K562 (cell line): ENCODE data around the gene OR6K2. TPM values are rescaled to one million over a fixed set of nuclear protein-coding genes. Genes with fewer than 3 reads are reported as not detected.
"Not testable (repeated sequence)": the region's sequence is repeated elsewhere in the genome, so short reads cannot be mapped to it uniquely, and the experiment has no call there.

Source experiments
- ATAC-seq: fragments of 200-7000 bp; cut with Tn5 transposase; 3 replicates; pipeline ENCODE4 v1.9.1; 2020; ENCODE audit warnings: moderate library complexity
- BruUV-seq: library from RNA; stranded (reverse); fragments of 400-500 nt; replicated peaks from 2 replicates; lab custom pipeline; 2021; lab: Mats Ljungman, UMichigan
- CTCF ChIA-PET: fragments of 300-600 bp; formaldehyde crosslinking; extraction: SDS; loops from one replicate; lab custom pipeline; 2021; ENCODE audit warnings: low intra/inter-chr PET ratio; lab: Yijun Ruan, JAX
- POLR2A ChIA-PET: fragments of 300-600, 350-650 bp; sonication (Branson Sonifier 250); formaldehyde crosslinking; extraction: SDS; loops from one replicate; lab custom pipeline; 2021; ENCODE audit warnings: antibody characterized with exemption, inconsistent platforms; lab: Yijun Ruan, JAX
- DNase-seq, 4 experiments: peaks; one replicate each; pipeline versions ENCODE4 v3.0.0 to v3.0.0-alpha.2; 2011 to 2018; ENCODE audit warnings: low spot score in 3 of 4, mixed read lengths in 3 of 4; ENCODE audit errors: extremely low read depth in 1 of 4
- FAIRE-seq: peaks from 2 replicates; lab custom pipeline; 2011; peaks lifted over from hg19 to GRCh38; lab: Jason Lieb, UNC
- H2AFZ ChIP-seq: 2 replicates; pipeline ENCODE4 v1.6.0; 2011; ENCODE audit warnings: low read depth, low read length, control low read depth, inconsistent platforms
- H3K27ac ChIP-seq: fragments of 200-600 bp; 3 replicates; pipeline ENCODE4 v1.8.0; 2011; ENCODE audit warnings: low read depth, mild to moderate bottlenecking, control low read depth, inconsistent platforms, low read length, moderate library complexity, mixed read lengths; ENCODE audit errors: extremely low read depth
- H3K27me3 ChIP-seq, 2 experiments: fragments of 300-600 bp in 1 of 2; 2 replicates in 1 of 2; 3 replicates in 1 of 2; pipeline versions ENCODE4 v1.6.0 to v1.8.0; 2011; ENCODE audit warnings: inconsistent platforms in 2 of 2, low read length in 2 of 2, mild to moderate bottlenecking in 1 of 2, mixed read lengths in 1 of 2, moderate library complexity in 1 of 2; ENCODE audit not compliant: control insufficient read depth in 2 of 2, insufficient read depth in 2 of 2
- H3K36me3 ChIP-seq: fragments of 300-600 bp; 3 replicates; pipeline ENCODE4 v1.8.0; 2011; ENCODE audit warnings: mild to moderate bottlenecking, low read length, inconsistent platforms; ENCODE audit not compliant: control insufficient read depth, insufficient read depth
- H3K4me1 ChIP-seq, 2 experiments: fragments of 200-600 bp in 1 of 2; replicated peaks in 1 of 2; 2 replicates in 1 of 2; 3 replicates in 1 of 2; pipeline versions ENCODE4 v1.5.1 to v1.8.0; 2011; ENCODE audit warnings: inconsistent platforms in 2 of 2, low read length in 2 of 2, mild to moderate bottlenecking in 1 of 2, mixed read lengths in 1 of 2, moderate library complexity in 1 of 2; ENCODE audit not compliant: control insufficient read depth in 2 of 2, insufficient read depth in 2 of 2
- H3K4me2 ChIP-seq: 2 replicates; pipeline ENCODE4 v1.6.1; 2011; ENCODE audit warnings: low read length, control low read depth, inconsistent platforms, mixed read lengths; ENCODE audit not compliant: insufficient read depth
- H3K4me3 ChIP-seq: fragments of 200-600 bp; sonication (generic), shearing (Covaris generic); 2 replicates; pipeline ENCODE4 v1.5.1; 2016; ENCODE audit warnings: control low read depth, inconsistent platforms
- H3K79me2 ChIP-seq: fragments of 200-600 bp; 3 replicates; pipeline ENCODE4 v1.8.0; 2011; ENCODE audit warnings: low read length, inconsistent platforms; ENCODE audit not compliant: control insufficient read depth, insufficient read depth
- H3K9ac ChIP-seq, 2 experiments: 2 replicates each; pipeline versions ENCODE4 v1.6.0 to v1.6.1; 2011; ENCODE audit warnings: low read depth in 2 of 2, low read length in 2 of 2, control low read depth in 1 of 2, inconsistent platforms in 1 of 2, mild to moderate bottlenecking in 1 of 2, mixed read lengths in 1 of 2; ENCODE audit not compliant: insufficient read depth in 1 of 2
- H3K9me1 ChIP-seq: one replicate; pipeline ENCODE4 v1.6.0; 2011; ENCODE audit warnings: inconsistent platforms, mild to moderate bottlenecking, low read length, moderate library complexity; ENCODE audit not compliant: control insufficient read depth, insufficient read depth
- H3K9me3 ChIP-seq: replicated peaks from 2 replicates; pipeline ENCODE4 v1.5.1; 2011; ENCODE audit warnings: low read depth, low read length, inconsistent platforms; ENCODE audit not compliant: control insufficient read depth, insufficient read depth
- H4K20me1 ChIP-seq: replicated peaks from 2 replicates; pipeline ENCODE4 v1.6.1; 2011; ENCODE audit warnings: low read length, inconsistent platforms, mixed read lengths; ENCODE audit not compliant: control insufficient read depth, insufficient read depth
- ADNP ChIP-seq: fragments of 200-800 bp; sonication (Bioruptor generic); IDR thresholded peaks from 2 replicates; pipeline ENCODE4 v1.6.1; 2016; ENCODE audit warnings: missing genetic modification characterization, missing compliant biosample characterization
- BCOR ChIP-seq: fragments of 450-650 bp; IDR thresholded peaks from 2 replicates; pipeline ENCODE4 v1.6.1; 2016
- HDAC1 ChIP-seq, 2 experiments: fragments of 450-650 bp; IDR thresholded peaks; 2 replicates each; pipeline ENCODE4 v1.6.1; 2016 to 2017; ENCODE audit warnings: inconsistent platforms in 1 of 2, mild to moderate bottlenecking in 1 of 2, moderate library complexity in 1 of 2
- HDAC2 ChIP-seq: fragments of 450-650 bp; IDR thresholded peaks from 2 replicates; pipeline ENCODE4 v1.6.1; 2016; ENCODE audit warnings: mild to moderate bottlenecking
- KDM1A ChIP-seq, 2 experiments: fragments of 450-650 bp; IDR thresholded peaks; 2 replicates each; pipeline ENCODE4 v1.6.1; 2016; ENCODE audit warnings: mild to moderate bottlenecking in 2 of 2
- ZNF146 ChIP-seq: IDR thresholded peaks from one replicate; pipeline ENCODE4 v1.6.1; 2018; ENCODE audit warnings: missing compliant biosample characterization; ENCODE audit not compliant: unreplicated experiment
- WGBS: fragments of 100-300 bp; shearing (Covaris generic); methylation state at CpG from one replicate; pipeline ENCODE4 v1.1.6; 2016; ENCODE audit warnings: low coverage, mixed read lengths; ENCODE audit not compliant: insufficient coverage; ENCODE audit errors: missing lambda C conversion rate; 5-methylcytosine and 5-hydroxymethylcytosine counted together
- in situ Hi-C: fragments of 300-500 bp; cut with MboI; formaldehyde crosslinking; loops from 4 replicates; pipeline ENCODE4 v1.15.0; 2018; ENCODE audit warnings: inconsistent platforms, mixed read lengths
- intact Hi-C: fragments of 100-400 bp; cut with micrococcal nuclease; formaldehyde crosslinking; loops from 2 replicates; pipeline ENCODE4 v1.14.2; 2022
- polyA plus RNA-seq, 8 experiments: library from polyadenylated mRNA; depleted of rRNA in 4 of 8; stranded (reverse) in 5 of 8; unstranded in 3 of 8; fragments of >200 nt; fragmentation: Nextera tagmentation in 2 of 8; fragmentation: Illumina TruSeq in 1 of 8; extraction: Ambion mirVana in 2 of 8; extraction: Trizol in 1 of 8; gene quantifications; 2 replicates each; pipeline versions ENCODE4 v1.2.1 to v1.2.3, GENCODE V29; 2011 to 2014; ENCODE audit warnings: inconsistent platforms in 1 of 8, missing spikeins in 1 of 8
- total RNA-seq, 7 experiments: library from RNA; depleted of rRNA in 6 of 7; stranded (reverse); fragments of >200 nt in 6 of 7; fragmentation: Illumina TruSeq in 2 of 7; extraction: Trizol in 2 of 7; gene quantifications; 2 replicates each; pipeline versions ENCODE4 v1.2.1 to v1.2.3, GENCODE V29; 2011 to 2021; ENCODE audit warnings: low replicate concordance in 1 of 7
- TF ChIP-seq, protein P1 (sequence below): fragments of 450-650 bp; IDR thresholded peaks from 2 replicates; pipeline ENCODE4 v1.6.1; 2016; ENCODE audit warnings: mild to moderate bottlenecking

OR6K2 gene
- total and polyA plus RNA-seq, 9 of the 15 experiments (the other 6 are each of a cell fraction or from before 2014, with no cell fraction given) = not detected

DNA sequence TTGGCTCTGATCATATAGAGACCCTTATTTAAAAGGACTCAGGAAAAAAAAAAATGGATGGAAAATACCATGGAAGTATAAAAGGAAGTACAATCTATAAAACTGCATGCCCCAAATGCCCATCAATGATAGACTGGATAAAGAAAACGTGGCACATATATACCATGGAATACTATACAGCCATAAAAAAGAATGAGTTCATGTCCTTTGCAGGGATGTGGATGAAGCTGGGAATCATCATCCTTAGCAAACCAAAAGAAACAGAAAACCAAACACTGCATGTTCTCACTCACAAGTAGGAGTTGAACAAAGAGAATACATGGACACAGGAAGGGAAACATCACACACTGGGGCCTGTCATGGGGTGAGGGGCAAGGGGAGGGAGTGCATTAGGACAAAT lies 9.3 kb downstream of the OR6K2 start:
- peaks cover 5 to 18% of the 10 kb centered on the region in 2 experiments; a peak in 4 of 5 replicates for H3K4me1 ChIP-seq
- H2AFZ ChIP-seq, ATAC-seq, intact Hi-C loops, H3K27ac ChIP-seq, H3K9ac ChIP-seq, H3K4me2 ChIP-seq, DNase-seq, H3K79me2 ChIP-seq, CTCF ChIA-PET, H3K27me3 ChIP-seq, FAIRE-seq, H3K36me3 ChIP-seq, H3K4me3 ChIP-seq, in situ Hi-C loops, H3K9me1 ChIP-seq, H4K20me1 ChIP-seq, BruUV-seq, POLR2A ChIA-PET, H3K9me3 ChIP-seq: not testable (repeated sequence)
- TF ChIP-seq, protein P1, sequence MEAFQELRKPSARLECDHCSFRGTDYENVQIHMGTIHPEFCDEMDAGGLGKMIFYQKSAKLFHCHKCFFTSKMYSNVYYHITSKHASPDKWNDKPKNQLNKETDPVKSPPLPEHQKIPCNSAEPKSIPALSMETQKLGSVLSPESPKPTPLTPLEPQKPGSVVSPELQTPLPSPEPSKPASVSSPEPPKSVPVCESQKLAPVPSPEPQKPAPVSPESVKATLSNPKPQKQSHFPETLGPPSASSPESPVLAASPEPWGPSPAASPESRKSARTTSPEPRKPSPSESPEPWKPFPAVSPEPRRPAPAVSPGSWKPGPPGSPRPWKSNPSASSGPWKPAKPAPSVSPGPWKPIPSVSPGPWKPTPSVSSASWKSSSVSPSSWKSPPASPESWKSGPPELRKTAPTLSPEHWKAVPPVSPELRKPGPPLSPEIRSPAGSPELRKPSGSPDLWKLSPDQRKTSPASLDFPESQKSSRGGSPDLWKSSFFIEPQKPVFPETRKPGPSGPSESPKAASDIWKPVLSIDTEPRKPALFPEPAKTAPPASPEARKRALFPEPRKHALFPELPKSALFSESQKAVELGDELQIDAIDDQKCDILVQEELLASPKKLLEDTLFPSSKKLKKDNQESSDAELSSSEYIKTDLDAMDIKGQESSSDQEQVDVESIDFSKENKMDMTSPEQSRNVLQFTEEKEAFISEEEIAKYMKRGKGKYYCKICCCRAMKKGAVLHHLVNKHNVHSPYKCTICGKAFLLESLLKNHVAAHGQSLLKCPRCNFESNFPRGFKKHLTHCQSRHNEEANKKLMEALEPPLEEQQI = peak; percentile 37; the same call in 1 of the 2 replicates
- TF ChIP-seq BCOR (peak; percentile 89), ADNP (tag) (0 out of 2 replicates have a peak, but pooled peaks have one; percentile 26), HDAC1 (IDR thresholded peaks at IDR 0.05) (0 out of 4 replicates have a peak, but pooled peaks of 1 of the 2 experiments have one; percentile 30), HDAC2 (peak; percentile 35; the same call in 1 of the 2 replicates), ZNF146 (CRISPR knock-in tag) (peak; percentile 96), KDM1A (IDR thresholded peaks at IDR 0.05) (peak in 1 of 2 experiments; percentile 72; a peak in 2 of 4 replicates)
- WGBS = 9% methylated on average over 1 of the region's 1 CpG
